ENCODE measurements around the gene UBE2O.

UBE2O gene

DNA sequence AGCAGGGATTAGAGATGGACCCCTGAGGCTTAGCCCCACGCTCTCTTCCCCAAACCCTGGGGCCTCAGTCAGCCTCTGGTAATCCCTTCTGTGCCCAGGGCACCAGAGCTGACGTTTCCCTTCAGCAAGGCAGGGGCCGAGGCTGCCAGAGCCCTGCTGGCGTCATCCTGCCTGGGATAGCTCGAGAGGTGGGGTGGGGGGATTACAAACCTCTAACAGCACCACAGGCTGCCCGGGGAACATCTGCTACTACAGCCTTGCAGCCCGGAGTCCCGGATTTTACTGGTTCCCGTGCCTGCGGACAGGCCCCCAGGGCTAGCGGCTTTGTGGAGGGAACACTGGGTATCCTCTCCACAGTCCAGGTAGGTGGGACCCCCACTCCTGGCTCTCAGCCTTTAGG, 14.4 kb upstream of the UBE2O start, which contains the start of gene AANAT:
AANAT (plus strand) TSS at position 238 of the 400 bp plus-strand sequence. CDS start 1,144 bp downstream, outside the sequence.
- no peak for DNase-seq (ENCODE audit: low read depth)
- no peak within 1 kb of the TSS for H3K4me3 ChIP-seq (ENCODE audit: low read depth, low read length)
- TF ChIP-seq, protein P1, sequence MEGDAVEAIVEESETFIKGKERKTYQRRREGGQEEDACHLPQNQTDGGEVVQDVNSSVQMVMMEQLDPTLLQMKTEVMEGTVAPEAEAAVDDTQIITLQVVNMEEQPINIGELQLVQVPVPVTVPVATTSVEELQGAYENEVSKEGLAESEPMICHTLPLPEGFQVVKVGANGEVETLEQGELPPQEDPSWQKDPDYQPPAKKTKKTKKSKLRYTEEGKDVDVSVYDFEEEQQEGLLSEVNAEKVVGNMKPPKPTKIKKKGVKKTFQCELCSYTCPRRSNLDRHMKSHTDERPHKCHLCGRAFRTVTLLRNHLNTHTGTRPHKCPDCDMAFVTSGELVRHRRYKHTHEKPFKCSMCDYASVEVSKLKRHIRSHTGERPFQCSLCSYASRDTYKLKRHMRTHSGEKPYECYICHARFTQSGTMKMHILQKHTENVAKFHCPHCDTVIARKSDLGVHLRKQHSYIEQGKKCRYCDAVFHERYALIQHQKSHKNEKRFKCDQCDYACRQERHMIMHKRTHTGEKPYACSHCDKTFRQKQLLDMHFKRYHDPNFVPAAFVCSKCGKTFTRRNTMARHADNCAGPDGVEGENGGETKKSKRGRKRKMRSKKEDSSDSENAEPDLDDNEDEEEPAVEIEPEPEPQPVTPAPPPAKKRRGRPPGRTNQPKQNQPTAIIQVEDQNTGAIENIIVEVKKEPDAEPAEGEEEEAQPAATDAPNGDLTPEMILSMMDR (IDR thresholded peaks at IDR 0.05; ENCODE audit: insufficient read depth, low read depth, low read length, missing control alignments) = no peak

DNA sequence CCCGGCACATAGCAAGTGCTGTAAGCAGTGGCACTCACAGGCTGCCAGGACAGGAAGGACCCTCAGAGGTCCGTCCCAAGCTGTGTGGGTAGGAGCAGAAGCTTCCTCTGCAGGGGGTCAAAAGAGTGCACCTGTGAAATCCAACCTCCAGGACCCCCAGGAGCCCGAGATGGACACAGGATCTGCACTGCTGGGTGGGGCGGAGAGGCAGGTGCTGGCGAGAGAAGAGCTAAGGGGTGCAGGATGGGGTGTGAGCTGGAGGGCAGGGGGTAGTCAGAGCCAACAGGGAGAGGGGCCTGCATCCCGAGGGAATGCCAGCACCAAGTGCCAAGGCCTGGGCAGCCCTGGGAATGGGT, 13.8 kb upstream of the UBE2O start:
- TF ChIP-seq, protein P1 (IDR thresholded peaks at IDR 0.05; ENCODE audit: insufficient read depth, low read depth, low read length, missing control alignments) = no peak
- DNase-seq (ENCODE audit: low read depth) = no peak
- H3K4me3 ChIP-seq (ENCODE audit: low read depth, low read length) = no peak overlapping the region

DNA sequence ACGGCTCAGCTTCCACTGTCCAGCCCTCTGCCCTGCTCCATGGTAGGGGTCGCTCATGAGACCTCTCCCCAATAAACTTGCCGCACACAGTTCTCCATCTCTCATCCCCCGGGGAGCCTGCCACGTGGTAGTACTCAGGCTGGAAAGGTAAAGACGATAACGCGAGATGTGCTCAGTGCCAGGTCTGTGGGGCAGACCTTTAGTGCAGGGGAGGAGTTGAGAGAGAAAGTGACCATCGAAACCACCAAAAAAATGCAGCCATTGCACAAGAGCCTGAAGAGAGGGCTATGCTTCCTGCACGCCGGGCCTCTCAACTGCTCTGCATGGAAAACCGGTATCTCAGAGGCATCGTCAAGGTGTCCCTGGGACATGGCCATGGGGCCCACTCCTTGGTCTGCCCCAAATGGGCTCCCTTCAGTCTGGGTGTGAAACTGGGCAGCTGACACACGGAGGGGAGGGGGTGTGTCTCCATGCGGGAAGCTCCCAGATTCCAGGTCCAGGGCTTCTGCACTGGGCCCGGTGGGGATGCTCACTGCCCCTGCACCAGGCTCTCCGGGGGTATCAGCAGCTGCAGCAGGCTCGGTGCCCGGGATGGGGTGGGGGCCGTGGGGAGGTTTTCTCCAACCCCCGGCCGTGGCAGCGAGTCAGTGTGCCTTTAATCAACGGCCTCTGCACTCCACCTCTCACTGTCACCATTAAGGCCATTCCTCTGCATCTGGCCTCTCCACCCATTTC, 9.8 kb upstream of the UBE2O start:
- DNase-seq (ENCODE audit: low read depth) = no peak
- no peak overlapping the region for H3K4me3 ChIP-seq (ENCODE audit: low read depth, low read length)
- TF ChIP-seq, protein P1 (IDR thresholded peaks at IDR 0.05; ENCODE audit: insufficient read depth, low read depth, low read length, missing control alignments) = no peak

DNA sequence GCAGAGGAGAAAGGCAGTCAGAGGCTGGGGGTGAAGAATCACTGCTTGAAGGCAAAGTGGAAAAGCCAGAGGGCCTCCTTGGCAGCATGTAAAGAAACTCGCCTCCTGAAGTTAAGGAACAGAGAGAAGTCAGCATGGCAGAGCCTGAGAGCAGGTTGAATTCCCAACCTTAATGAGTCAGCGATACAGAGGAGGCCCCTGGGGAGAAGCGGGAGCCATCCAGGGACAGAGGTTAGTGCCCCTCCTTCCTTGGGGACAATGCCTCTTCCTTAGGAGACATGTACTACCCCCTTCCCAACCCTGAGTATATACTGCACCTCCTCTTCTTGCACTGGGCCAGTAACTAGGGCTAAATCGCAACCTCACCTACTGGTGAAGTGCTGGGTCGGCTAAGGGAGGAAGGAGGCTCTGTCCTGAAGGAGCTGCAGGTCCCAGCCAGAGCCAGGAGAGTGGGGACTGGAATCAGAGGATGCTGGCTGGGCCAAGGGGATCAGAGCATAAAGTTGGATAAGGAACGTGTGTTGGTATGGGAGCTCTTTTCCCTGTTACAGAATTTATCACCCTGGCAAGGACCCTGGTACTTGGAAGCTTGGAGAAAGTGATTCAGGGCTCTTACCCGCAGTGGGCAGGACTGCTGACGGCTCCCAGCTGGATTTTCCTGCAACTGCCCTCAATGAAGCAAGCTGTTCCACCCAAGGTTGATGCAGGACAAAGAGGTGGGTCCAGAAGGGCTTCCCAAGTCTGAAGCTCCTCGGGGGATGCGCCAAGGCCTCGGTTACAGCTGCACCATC, 9.0 kb upstream of the UBE2O start:
- no peak for DNase-seq (ENCODE audit: low read depth)
- H3K4me3 ChIP-seq (ENCODE audit: low read depth, low read length) = no peak overlapping the region
- TF ChIP-seq, protein P1 (IDR thresholded peaks at IDR 0.05; ENCODE audit: insufficient read depth, low read depth, low read length, missing control alignments) = no peak

DNA sequence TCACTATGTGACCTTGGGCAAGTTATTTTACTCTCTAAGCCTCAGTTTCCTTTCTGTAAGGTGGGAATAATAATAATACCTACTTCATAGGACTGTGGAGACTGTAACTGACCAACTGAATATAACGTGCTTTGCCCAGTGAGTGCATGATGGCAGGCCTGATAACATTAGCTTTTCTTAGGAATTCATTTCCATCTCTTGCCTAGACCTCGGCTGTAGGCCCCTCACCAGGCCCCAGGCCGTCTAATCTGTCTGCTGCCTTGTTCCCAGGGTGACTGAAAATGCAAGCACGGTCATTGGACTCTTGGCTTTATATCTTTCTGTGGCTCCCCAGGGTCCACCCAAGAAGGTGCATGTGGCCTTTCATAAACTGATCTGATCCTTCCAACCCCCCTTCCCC, 6.7 kb upstream of the UBE2O start:
- TF ChIP-seq, protein P1 (IDR thresholded peaks at IDR 0.05; ENCODE audit: insufficient read depth, low read depth, low read length, missing control alignments) = no peak
- H3K4me3 ChIP-seq (ENCODE audit: low read depth, low read length) = no peak overlapping the region
- DNase-seq (ENCODE audit: low read depth) = no peak

DNA sequence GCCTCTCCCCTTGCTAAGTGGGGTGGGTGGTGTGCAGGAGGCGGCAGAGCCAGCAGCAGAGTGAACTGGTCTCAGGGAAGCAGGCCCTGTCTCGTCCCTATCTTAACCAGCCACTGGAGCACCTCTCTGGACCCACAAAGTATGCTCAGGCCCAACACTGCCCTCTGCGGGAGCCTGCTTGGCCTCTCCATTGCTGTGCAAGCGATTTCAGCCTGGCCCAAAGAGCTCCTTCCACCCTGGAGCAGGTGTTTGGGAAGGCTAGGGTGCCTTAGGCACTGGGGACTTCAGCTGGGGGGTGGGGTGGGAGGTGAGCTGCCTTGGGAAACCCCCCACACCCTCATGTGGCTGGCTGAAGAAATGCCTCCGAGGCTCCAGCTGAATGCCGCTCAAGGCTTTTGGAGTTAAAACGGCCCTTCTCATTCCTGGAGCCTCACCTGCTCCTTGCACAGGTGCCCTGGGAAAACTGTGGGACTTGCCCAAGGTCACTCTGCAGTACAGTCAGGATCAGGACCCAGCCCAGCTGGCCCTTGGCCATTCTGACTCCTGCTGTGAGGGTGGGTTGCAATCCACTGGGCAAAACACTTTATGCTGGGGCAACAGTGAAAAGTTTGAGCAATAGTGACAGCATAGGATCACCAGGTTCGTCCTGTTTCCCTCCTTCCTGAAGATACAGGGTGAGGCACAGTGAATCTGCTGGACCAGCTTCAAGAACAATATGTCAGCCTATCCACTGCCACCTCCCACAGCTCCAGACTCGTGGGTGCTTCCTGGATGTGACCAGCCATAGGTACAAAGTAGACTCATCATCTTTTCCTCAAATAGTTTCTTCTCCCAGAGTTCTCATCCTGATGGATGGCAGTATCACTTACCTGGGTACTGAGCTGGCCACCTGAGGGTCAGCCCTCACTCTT, 5.9 kb upstream of the UBE2O start:
- no peak overlapping the region for H3K4me3 ChIP-seq (ENCODE audit: low read depth, low read length)
- TF ChIP-seq, protein P1 (IDR thresholded peaks at IDR 0.05; ENCODE audit: insufficient read depth, low read depth, low read length, missing control alignments) = peak; percentile 70
- peak; percentile 78 for DNase-seq (ENCODE audit: low read depth)

Data from GM12865 (cell line).